GM19455 (cell line): Measurements from ENCODE around the gene GLOD4.
A peak's percentile ranks its signal among the peaks of the same experiment; 100 is the strongest.
"Not testable (repeated sequence)": the region's sequence is repeated elsewhere in the genome, so short reads cannot be mapped to it uniquely, and the experiment has no call there.

Experiments used
- ATAC-seq: cut with Tn5 transposase; IDR thresholded peaks from one replicate; pipeline ENCODE4 v1.9.1; 2021; ENCODE audit not compliant: unreplicated experiment

Gene GLOD4

GRCh38 chr17:778096-778495, 4.0 kb downstream of the GLOD4 start:
- no peak for ATAC-seq

DNA sequence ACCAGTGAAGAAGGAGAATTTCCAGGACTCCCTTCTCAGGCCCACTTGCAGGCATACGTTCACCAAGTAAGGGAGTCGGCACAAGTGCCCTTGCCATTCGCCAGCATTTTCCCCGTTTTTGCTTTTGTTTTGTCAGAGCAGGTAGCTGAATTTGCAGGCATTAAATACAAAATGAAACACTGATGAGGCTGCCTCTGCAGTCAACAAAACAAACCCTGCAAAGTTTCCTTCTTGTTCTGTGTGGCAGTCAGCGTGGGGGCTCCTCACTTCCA, 7.8 kb downstream of the GLOD4 start:
- no peak for ATAC-seq

DNA sequence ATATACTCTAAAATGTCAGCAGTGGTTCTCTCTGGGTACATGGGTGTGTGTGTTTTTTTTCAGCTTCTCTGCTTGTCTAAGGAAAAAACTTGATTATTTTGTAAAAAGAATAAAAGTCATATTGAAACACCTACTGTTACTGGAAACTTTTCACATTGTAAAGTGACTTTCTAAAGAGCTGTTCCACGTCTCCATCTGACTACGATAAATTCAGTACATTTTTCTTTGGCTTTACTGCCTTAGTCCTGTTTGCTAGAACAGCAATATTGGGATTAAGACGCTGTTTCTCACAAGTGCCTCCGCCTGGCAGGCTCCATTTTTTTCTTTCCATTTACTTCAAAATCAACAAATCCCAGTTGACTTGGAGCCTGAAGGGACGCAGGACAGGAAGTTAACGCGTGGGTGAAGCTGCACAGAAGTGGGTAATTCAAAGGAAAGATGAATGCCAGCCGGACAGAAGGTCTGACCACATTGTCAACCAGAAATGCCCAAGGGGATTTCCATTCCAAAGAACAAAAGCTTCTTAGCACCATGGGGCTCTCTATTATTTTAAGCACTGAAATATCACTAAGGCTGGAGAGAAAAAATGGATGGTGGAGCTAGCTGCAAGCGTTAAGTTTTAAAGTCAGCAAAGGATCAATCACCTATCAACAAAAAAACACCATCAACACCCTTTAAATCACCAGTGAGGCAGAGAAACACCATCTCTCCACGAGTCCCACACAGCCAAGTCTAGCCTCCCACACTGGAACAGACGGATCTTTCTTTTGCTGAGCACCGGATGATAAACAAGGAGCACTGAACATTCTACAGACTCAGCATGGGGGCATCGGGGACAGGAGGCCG, 8.4 kb downstream of the GLOD4 start:
- no peak for ATAC-seq

DNA sequence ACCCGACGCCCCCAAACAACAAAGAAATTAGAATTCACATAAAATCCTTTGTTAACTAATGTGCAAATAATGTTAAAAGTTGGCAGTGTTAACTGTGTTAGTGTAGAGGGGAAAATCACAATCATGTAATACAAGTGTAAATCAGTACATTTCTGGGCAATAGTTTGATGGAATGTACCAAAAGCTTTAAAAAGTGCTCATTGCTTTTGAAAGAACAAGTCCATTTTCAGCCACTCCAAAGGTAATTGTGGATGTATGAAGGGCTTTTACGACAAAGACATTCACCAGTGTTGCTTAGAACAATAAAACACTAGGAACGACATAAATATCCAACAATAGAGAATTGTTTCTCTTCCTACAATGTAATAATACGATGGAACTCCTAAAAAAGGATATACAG, 9.1 kb downstream of the GLOD4 start:
- no peak for ATAC-seq

DNA sequence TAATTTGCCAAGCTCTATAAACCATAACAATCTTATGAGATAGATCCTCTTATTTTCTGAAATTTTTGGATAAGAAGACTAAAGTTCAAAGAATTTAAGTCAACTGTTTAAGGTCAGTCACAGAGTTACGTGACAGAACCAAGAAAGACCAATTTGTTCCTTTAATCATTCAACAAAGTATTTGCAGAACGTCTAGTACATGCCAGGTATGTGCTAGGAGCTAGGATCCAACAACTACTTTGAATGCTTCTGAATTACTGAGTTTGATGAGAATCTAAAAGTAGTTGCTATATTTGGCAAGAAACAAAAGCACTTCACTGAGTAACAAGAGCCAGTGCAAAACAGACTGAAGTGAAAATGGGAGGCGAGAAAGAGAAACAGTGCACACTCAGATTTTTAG, 15.0 kb downstream of the GLOD4 start:
- ATAC-seq: no peak

DNA sequence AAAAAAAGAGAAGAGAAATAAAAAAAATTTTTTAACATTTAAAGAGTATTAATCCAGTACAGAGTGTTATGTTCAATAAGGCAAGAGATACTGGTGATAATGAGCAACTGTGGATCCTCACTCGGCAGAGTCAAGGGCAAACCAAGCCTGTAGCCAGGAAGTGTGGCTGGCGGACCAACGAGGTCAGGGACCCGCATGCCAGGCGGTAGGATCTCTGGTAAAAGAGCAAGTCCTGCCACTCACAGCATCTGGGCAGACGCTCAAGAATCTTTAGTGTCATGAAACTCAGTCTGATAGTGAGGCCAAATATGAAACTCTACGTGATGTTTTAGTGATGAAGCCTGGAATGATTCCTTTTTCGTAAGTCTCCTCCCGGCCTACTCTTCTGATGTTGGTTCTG, 21.7 kb downstream of the GLOD4 start:
- no peak for ATAC-seq

DNA sequence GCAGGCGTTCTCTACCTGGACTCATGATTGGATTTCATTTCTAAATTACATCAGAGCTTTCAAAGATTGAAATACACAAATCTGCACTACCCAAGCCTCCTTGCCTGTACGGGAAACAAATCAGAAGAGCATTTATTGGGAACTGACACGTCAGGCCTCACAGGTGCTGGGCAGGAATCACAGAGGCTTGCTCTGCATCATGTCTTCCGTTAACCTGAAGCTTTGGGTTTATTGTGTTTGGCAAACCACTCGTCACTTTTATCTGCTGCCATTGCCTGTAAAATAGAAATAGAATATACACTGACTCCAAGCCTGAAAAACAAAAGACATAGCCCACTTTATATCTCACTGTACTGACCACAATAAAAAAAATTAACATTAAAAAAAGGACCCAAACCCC, 22.1 kb downstream of the GLOD4 start:
- ATAC-seq: no peak

DNA sequence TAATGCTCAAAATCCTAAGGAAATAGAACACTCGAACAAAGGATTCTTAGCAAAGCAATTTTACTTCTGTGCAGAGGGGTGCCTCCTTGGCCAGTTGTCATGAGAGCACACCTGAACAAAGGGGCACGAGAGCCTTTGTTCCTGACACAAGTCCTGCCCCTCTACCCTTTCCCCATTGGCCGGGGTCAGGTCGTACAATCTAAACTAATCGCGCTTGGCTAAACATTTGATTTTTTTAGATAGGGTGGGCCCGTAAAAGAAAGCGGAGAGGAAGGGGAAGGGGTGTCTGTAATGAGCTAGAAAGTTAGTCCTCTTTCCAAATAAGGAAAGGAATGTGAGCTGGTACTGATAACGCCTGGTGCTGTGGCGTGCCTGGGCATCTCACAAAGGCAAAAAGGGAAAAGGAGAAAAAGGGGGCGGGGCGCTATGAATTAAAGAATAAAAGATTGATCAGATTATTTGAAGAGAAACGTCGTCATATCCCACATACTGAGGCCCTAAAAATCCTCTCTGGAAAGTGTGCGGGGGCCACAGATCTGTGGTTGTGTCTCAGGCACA, 26.0 kb downstream of the GLOD4 start:
- not testable (repeated sequence) for ATAC-seq

GRCh38 chr17:755319-755961, 26.6 kb downstream of the GLOD4 start:
- ATAC-seq: not testable (repeated sequence)

DNA sequence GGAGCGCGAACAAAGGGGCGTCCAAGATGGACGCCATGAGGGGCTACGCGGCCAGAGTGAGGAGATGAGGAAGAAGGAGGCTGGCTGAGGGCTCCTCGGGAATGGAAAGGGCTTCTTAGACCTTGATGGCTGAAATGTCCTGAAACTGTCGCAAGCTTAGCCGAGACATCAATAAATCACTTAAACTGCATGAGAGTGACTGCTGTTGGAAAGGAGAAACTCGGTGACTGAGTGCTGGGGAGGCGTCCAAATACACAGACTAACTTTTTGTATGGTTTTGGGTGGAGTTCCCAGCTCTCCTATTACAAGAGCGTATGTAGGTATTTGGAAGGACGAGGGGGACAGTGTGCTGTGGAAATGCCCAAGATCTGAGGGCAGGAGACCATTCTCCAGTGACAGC, 28.7 kb downstream of the GLOD4 start:
- no peak for ATAC-seq

GRCh38 chr17:752620-753219, 29.4 kb downstream of the GLOD4 start:
- no peak for ATAC-seq

- peak; percentile 75 for ATAC-seq
Observed at GRCh38 chr17:752002-752619, 30.0 kb downstream of the GLOD4 start, which contains the start of gene GEMIN4. GEMIN4 (minus strand) TSS chr17:752264; CDS start chr17:752142, 122 bp downstream.

DNA sequence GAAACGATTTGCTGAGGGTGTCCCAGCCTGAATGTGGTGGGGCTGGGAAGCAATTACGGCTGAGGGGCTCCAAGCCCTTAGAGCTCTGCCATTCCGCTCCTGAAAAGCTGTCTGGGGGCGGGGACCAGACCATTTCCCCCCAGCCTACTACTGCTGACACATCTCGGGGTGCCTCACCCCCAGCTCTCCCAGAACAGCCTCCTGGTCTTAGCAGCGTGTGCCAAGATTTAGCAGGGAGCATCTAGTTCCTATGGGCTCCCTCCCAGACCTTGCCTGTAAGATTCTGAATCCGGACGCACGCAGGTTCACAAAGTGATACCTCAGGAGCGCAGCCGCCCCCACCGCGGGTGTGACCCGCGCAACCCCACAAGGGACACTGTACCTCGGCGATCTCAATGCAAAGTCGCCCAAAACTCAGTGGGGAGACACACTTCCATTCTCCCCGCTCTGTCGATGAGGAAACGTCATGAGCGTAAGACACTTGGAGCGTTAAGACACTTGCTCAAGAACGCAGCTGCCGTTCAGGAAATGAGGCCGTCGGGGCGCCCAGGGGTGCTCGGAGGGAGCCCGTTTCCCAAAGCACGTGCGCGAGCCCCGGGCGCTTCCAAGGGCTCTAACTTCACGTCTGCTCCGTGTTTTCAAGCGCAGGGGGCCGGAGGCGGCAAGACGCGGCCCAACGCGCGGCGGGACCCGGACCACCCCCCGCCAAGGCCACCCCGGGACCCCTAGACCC, 30.6 kb downstream of the GLOD4 start:
- ATAC-seq: peak; percentile 44

- ATAC-seq: no peak
Observed at GRCh38 chr17:750431-751037, 31.5 kb downstream of the GLOD4 start.

DNA sequence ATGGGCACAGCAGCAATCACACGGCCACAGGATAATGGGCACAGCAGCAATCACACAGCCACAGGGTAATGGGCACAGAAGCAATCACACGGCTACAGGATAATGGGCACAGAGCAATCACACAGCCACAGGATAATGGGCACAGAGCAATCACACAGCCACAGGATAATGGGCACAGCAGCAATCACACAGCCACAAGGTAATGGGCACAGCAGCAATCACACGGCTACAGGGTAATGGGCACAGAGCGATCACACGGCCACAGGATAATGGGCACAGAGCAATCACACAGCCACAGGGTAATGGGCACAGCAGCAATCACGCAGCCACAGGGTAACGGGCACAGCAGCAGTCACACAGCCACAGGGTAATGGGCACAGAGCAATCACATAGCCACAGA, 32.7 kb downstream of the GLOD4 start:
- ATAC-seq: not testable (repeated sequence)

DNA sequence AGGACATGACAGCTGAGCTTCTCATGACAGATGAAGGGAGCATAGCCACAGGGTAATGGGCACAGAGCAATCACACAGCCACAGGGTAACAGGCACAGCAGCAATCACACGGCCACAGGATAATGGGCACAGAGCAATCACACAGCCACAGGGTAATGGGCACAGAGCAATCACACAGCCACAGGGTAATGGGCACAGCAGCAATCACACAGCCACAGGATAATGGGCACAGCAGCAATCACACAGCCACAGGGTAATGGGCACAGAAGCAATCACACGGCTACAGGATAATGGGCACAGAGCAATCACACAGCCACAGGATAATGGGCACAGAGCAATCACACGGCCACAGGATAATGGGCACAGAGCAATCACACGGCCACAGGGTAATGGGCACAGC, 33.5 kb downstream of the GLOD4 start:
- not testable (repeated sequence) for ATAC-seq

- no peak for ATAC-seq
Observed at GRCh38 chr17:746783-747629, 35.1 kb downstream of the GLOD4 start.

DNA sequence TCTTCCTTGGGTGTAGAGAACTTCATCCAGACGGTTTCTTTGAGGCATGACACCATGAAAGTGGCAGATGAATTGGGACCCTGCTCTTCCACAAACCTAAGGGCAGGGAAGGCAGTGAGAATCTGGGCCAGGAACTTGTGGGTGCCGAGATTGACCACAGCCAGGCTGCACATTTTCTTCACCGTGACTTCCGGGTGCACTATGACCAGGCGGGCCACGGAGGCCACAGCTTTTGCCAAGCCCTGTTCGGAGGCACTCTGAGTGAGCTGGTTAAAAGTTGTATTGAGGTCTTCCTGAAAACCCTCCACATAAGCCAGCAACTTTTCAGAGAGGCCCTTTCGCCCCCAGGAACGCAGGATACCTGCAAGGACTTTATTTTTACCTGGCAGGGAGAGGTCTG, 35.9 kb downstream of the GLOD4 start:
- no peak for ATAC-seq

- no peak for ATAC-seq
Observed at GRCh38 chr17:745406-745805, 36.7 kb downstream of the GLOD4 start.

- no peak for ATAC-seq
Observed at GRCh38 chr17:744937-745336, 37.1 kb downstream of the GLOD4 start.
